GM18507 (cell line): ENCODE data around the gene TRIM9.

Source experiments
- DNase-seq: peaks from one replicate; pipeline ENCODE4 v3.0.0; 2011; ENCODE audit warnings: low read depth; ENCODE audit not compliant: insufficient read length; ENCODE audit errors: extremely low spot score
- FAIRE-seq: peaks from 2 replicates; lab custom pipeline; 2011; peaks lifted over from hg19 to GRCh38; lab: Jason Lieb, UNC

TRIM9 gene

GRCh38 chr14:51094901-51095853, at the start of gene TRIM9:
TSS of gene TRIM9 (minus strand) at chr14:51095105. CDS start at chr14:51094939, 166 bp downstream.
- DNase-seq (peak; percentile 99), FAIRE-seq (peak; percentile 97)

- DNase-seq = no peak
These were observed 46.0 kb upstream of the TRIM9 start for GRCh38 chr14:51140856-51141255.

GRCh38 chr14:51140338-51140737, 45.4 kb upstream of the TRIM9 start:
- no peak for FAIRE-seq
- no peak for DNase-seq

More at GRCh38 chr14:51140856-51141255, 46.0 kb upstream of the TRIM9 start:
- FAIRE-seq = no peak

GRCh38 chr14:51139121-51139681, 44.3 kb upstream of the TRIM9 start:
- no peak for FAIRE-seq
- DNase-seq = no peak

GRCh38 chr14:51138404-51139103, 43.6 kb upstream of the TRIM9 start:
- FAIRE-seq = no peak

GRCh38 chr14:51131516-51131915, 36.6 kb upstream of the TRIM9 start:
- FAIRE-seq (no peak), DNase-seq (no peak)

More at GRCh38 chr14:51138404-51139103, 43.6 kb upstream of the TRIM9 start:
- no peak for DNase-seq

GRCh38 chr14:51129130-51129529, 34.2 kb upstream of the TRIM9 start:
- DNase-seq (no peak), FAIRE-seq (no peak)

GRCh38 chr14:51124029-51124428, 29.1 kb upstream of the TRIM9 start:
- DNase-seq = no peak
- no peak for FAIRE-seq

- DNase-seq (no peak), FAIRE-seq (no peak)
These were observed 26.2 kb upstream of the TRIM9 start for GRCh38 chr14:51121096-51121495.

GRCh38 chr14:51119411-51120051, 24.6 kb upstream of the TRIM9 start:
- no peak for DNase-seq
- FAIRE-seq = no peak

- no peak for FAIRE-seq
- no peak for DNase-seq
These were observed 24.1 kb upstream of the TRIM9 start for GRCh38 chr14:51118993-51119392.

GRCh38 chr14:51117593-51117992, 22.7 kb upstream of the TRIM9 start:
- DNase-seq = no peak
- FAIRE-seq = no peak

GRCh38 chr14:51116682-51117081, 21.8 kb upstream of the TRIM9 start:
- FAIRE-seq (no peak), DNase-seq (no peak)

GRCh38 chr14:51109651-51110050, 14.7 kb upstream of the TRIM9 start:
- no peak for DNase-seq
- FAIRE-seq = no peak

- FAIRE-seq (no peak), DNase-seq (no peak)
These were observed 12.9 kb upstream of the TRIM9 start for GRCh38 chr14:51107801-51108200.

GRCh38 chr14:51104467-51104866, 9.6 kb upstream of the TRIM9 start:
- DNase-seq (no peak), FAIRE-seq (no peak)

- FAIRE-seq = no peak
- no peak for DNase-seq
These were observed 2.4 kb upstream of the TRIM9 start for GRCh38 chr14:51097287-51097686.

- DNase-seq (no peak), FAIRE-seq (no peak)
These were observed 2.0 kb upstream of the TRIM9 start for GRCh38 chr14:51096870-51097269.

GRCh38 chr14:51095854-51096823, 1.2 kb upstream of the TRIM9 start:
- FAIRE-seq (no peak), DNase-seq (no peak)
